ENCODE data around the gene GRID1. TPM values are rescaled to one million over a fixed set of nuclear protein-coding genes. Genes with fewer than 3 reads are reported as not detected.

Gene GRID1
- total RNA-seq, 1 donor from 2014 or later: 0.75 TPM

DNA sequence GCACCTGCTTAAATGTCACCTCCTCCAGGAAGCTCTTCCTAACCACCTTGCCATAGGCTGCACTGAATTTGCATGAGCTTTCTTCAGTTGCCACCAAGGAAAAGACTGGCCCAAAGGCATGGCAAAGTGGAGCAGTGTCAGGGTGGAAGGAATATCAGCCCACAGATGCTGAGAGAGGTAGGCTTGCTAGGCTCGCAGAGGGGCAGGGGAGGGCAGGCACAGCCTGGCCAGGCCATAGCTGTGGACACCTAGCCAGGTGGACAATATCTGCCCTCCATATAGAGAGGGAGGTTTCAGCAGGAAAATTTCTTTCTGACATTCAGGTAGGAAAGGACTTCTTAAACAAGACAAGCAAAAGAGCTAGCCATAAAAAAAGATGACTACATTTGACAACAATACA, 166.3 kb downstream of the GRID1 start:
- no peak overlapping the region for H2AFZ ChIP-seq (ENCODE audit: low read depth, low read length)
- H3K9me3 ChIP-seq (ENCODE audit: insufficient read depth, low read depth, low read length): no peaks in the 10 kb centered on the region
- Mint-ChIP-seq H3K27ac (ENCODE audit: unreplicated experiment) (no peak overlapping the region), H3K4me1 (ENCODE audit: low read depth, unreplicated experiment) (peaks cover 4% of the 10 kb centered on the region), H3K9me3 (ENCODE audit: unreplicated experiment) (peaks cover 6% of the 10 kb centered on the region), H3K4me3 (ENCODE audit: unreplicated experiment) (no peak overlapping the region), H3K27me3 (ENCODE audit: low read depth, unreplicated experiment) (peaks cover 58% of the 10 kb centered on the region), H3K36me3 (ENCODE audit: low read depth, unreplicated experiment) (no peaks in the 10 kb centered on the region)
- H4K20me1 ChIP-seq (ENCODE audit: insufficient read depth, low read length): no peaks in the 10 kb centered on the region
- no peak overlapping the region for H3K4me2 ChIP-seq (ENCODE audit: low read length)
- H3K36me3 ChIP-seq (ENCODE audit: insufficient read depth, low read length): no peaks in the 10 kb centered on the region
- H3K4me3 ChIP-seq (ENCODE audit: insufficient read depth, low read depth, low read length): no peak overlapping the region
- FAIRE-seq (no peak), DNase-seq (ENCODE audit: low read depth) (no peak)
- TF ChIP-seq, protein P1, sequence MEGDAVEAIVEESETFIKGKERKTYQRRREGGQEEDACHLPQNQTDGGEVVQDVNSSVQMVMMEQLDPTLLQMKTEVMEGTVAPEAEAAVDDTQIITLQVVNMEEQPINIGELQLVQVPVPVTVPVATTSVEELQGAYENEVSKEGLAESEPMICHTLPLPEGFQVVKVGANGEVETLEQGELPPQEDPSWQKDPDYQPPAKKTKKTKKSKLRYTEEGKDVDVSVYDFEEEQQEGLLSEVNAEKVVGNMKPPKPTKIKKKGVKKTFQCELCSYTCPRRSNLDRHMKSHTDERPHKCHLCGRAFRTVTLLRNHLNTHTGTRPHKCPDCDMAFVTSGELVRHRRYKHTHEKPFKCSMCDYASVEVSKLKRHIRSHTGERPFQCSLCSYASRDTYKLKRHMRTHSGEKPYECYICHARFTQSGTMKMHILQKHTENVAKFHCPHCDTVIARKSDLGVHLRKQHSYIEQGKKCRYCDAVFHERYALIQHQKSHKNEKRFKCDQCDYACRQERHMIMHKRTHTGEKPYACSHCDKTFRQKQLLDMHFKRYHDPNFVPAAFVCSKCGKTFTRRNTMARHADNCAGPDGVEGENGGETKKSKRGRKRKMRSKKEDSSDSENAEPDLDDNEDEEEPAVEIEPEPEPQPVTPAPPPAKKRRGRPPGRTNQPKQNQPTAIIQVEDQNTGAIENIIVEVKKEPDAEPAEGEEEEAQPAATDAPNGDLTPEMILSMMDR (IDR thresholded peaks at IDR 0.05; ENCODE audit: insufficient read depth, low read depth, low read length): no peak
- no peak for TF ChIP-seq EZH2 (IDR thresholded peaks at IDR 0.05; ENCODE audit: insufficient read depth, low read length)
- no peak overlapping the region for H3K9ac ChIP-seq (ENCODE audit: low read length)
- H3K27ac ChIP-seq (ENCODE audit: low read depth, low read length): no peak overlapping the region
- no peaks in the 10 kb centered on the region for H3K79me2 ChIP-seq (ENCODE audit: insufficient read depth, low read length)
- H3K4me1 ChIP-seq (ENCODE audit: insufficient read depth, low read length): no peaks in the 10 kb centered on the region
- H3K27me3 ChIP-seq (ENCODE audit: insufficient read depth, low read length): no peaks in the 10 kb centered on the region

DNA sequence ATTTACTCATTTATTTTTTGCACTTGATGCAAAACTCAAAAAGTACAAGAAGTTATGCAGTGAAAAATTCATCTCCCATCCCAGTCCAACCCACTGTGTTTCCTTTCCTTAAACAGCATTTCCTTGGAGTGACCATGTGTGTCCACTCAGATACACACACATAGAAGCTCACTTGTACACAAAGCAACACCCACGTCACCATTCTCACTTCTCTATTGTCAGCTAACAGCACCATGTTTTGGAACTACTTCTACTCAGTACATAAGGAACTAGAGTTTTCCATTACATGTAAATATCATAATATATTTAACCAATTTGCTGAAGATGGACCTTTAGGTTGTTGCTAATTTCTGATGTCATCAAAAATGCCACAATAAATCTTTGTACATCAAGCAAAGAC, 167.6 kb downstream of the GRID1 start:
- Mint-ChIP-seq H3K4me3 (ENCODE audit: unreplicated experiment) (no peak overlapping the region), H3K9me3 (ENCODE audit: unreplicated experiment) (peaks cover 6% of the 10 kb centered on the region), H3K36me3 (ENCODE audit: low read depth, unreplicated experiment) (no peaks in the 10 kb centered on the region), H3K4me1 (ENCODE audit: low read depth, unreplicated experiment) (peaks cover 4% of the 10 kb centered on the region), H3K27ac (ENCODE audit: unreplicated experiment) (no peak overlapping the region), H3K27me3 (ENCODE audit: low read depth, unreplicated experiment) (peaks cover 59% of the 10 kb centered on the region)
- Histone ChIP-seq H3K4me1 (ENCODE audit: insufficient read depth, low read length) (no peaks in the 10 kb centered on the region), H3K27ac (ENCODE audit: low read depth, low read length) (no peak overlapping the region), H3K9me3 (ENCODE audit: insufficient read depth, low read depth, low read length) (no peaks in the 10 kb centered on the region), H3K79me2 (ENCODE audit: insufficient read depth, low read length) (no peaks in the 10 kb centered on the region), H3K4me3 (ENCODE audit: insufficient read depth, low read depth, low read length) (no peak overlapping the region), H3K27me3 (ENCODE audit: insufficient read depth, low read length) (no peaks in the 10 kb centered on the region), H2AFZ (ENCODE audit: low read depth, low read length) (no peak overlapping the region), H3K4me2 (ENCODE audit: low read length) (no peak overlapping the region), H4K20me1 (ENCODE audit: insufficient read depth, low read length) (no peaks in the 10 kb centered on the region), H3K9ac (ENCODE audit: low read length) (no peak overlapping the region), H3K36me3 (ENCODE audit: insufficient read depth, low read length) (no peaks in the 10 kb centered on the region)
- DNase-seq (ENCODE audit: low read depth) (no peak), FAIRE-seq (no peak)
- TF ChIP-seq EZH2 (IDR thresholded peaks at IDR 0.05; ENCODE audit: insufficient read depth, low read length): no peak
- TF ChIP-seq, protein P1 (IDR thresholded peaks at IDR 0.05; ENCODE audit: insufficient read depth, low read depth, low read length): no peak

DNA sequence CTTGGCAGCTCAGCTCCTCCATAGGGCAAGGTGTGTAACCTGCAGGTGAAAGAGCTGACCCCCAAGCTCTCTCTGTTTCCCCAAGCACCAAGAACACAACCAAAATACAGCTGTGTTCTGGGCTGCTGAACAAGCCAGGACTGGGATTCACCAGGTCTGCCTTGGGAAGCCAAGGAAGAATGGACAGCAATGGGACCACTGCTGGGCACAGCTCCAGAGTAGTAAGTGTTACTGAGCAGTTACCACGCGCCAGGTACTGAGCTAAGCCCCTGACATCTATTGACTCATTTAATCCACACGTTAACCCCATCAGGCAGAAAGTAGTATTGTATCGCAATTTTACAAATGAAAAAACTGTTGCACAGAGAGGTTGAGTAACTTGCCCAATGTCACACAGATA, 168.3 kb downstream of the GRID1 start:
- Histone ChIP-seq H4K20me1 (ENCODE audit: insufficient read depth, low read length) (no peaks in the 10 kb centered on the region), H3K4me1 (ENCODE audit: insufficient read depth, low read length) (no peaks in the 10 kb centered on the region), H3K27ac (ENCODE audit: low read depth, low read length) (no peak overlapping the region), H3K4me2 (ENCODE audit: low read length) (no peak overlapping the region), H3K9ac (ENCODE audit: low read length) (no peak overlapping the region), H3K4me3 (ENCODE audit: insufficient read depth, low read depth, low read length) (no peak overlapping the region), H2AFZ (ENCODE audit: low read depth, low read length) (no peak overlapping the region), H3K36me3 (ENCODE audit: insufficient read depth, low read length) (no peaks in the 10 kb centered on the region), H3K9me3 (ENCODE audit: insufficient read depth, low read depth, low read length) (no peaks in the 10 kb centered on the region), H3K27me3 (ENCODE audit: insufficient read depth, low read length) (no peaks in the 10 kb centered on the region), H3K79me2 (ENCODE audit: insufficient read depth, low read length) (no peaks in the 10 kb centered on the region)
- peaks cover 2% of the 10 kb centered on the region for H3K9me3 Mint-ChIP-seq (ENCODE audit: unreplicated experiment)
- H3K36me3 Mint-ChIP-seq (ENCODE audit: low read depth, unreplicated experiment): no peaks in the 10 kb centered on the region
- FAIRE-seq (no peak), DNase-seq (ENCODE audit: low read depth) (no peak)
- H3K4me1 Mint-ChIP-seq (ENCODE audit: low read depth, unreplicated experiment): peaks cover 4% of the 10 kb centered on the region
- peaks cover 61% of the 10 kb centered on the region for H3K27me3 Mint-ChIP-seq (ENCODE audit: low read depth, unreplicated experiment)
- H3K4me3 Mint-ChIP-seq (ENCODE audit: unreplicated experiment): no peak overlapping the region
- TF ChIP-seq, protein P1 (IDR thresholded peaks at IDR 0.05; ENCODE audit: insufficient read depth, low read depth, low read length): no peak
- no peak for TF ChIP-seq EZH2 (IDR thresholded peaks at IDR 0.05; ENCODE audit: insufficient read depth, low read length)
- no peak overlapping the region for H3K27ac Mint-ChIP-seq (ENCODE audit: unreplicated experiment)
